Fibroblast of lung (primary cell): Measurements from ENCODE around the gene ASB11. TPM values are rescaled to one million over a fixed set of nuclear protein-coding genes. Genes with fewer than 3 reads are reported as not detected.

Experiments used
- DNase-seq, 2 donors: peaks; one replicate each; pipeline versions ENCODE4 v3.0.0 to v3.0.0-alpha.2; 2010; ENCODE audit warnings: low read depth in 2 of 2
- H2AFZ ChIP-seq: 2 replicates; pipeline ENCODE4 v1.5.1; 2012; ENCODE audit warnings: low read length, control low read depth, inconsistent platforms
- H3K27ac ChIP-seq: 2 replicates; pipeline ENCODE4 v1.5.1; 2011; ENCODE audit warnings: low read length, control low read depth; ENCODE audit not compliant: insufficient read depth
- H3K27me3 ChIP-seq: 2 replicates; pipeline ENCODE4 v1.5.1; 2011; ENCODE audit warnings: mild to moderate bottlenecking, low read length; ENCODE audit not compliant: control insufficient read depth, insufficient read depth
- H3K36me3 ChIP-seq: 2 replicates; pipeline ENCODE4 v1.5.1; 2011; ENCODE audit warnings: low read length; ENCODE audit not compliant: control insufficient read depth, insufficient read depth
- H3K4me1 ChIP-seq: 2 replicates; pipeline ENCODE4 v1.5.1; 2011; ENCODE audit warnings: low read length; ENCODE audit not compliant: control insufficient read depth, insufficient read depth; ENCODE audit errors: extremely low read depth
- H3K4me2 ChIP-seq: 2 replicates; pipeline ENCODE4 v1.5.1; 2011; ENCODE audit warnings: low read length, control low read depth; ENCODE audit not compliant: insufficient read depth; ENCODE audit errors: extremely low read depth
- H3K4me3 ChIP-seq, 4 experiments: fragments of 200-600 bp in 1 of 4; sonication (generic) in 1 of 4; replicated peaks in 1 of 4; 2 replicates each; pipeline ENCODE4 v1.5.1; 2011 to 2016; ENCODE audit warnings: low read length in 4 of 4, low read depth in 3 of 4, mild to moderate bottlenecking in 3 of 4, control low read depth in 2 of 4, inconsistent platforms in 1 of 4, mixed read lengths in 1 of 4; ENCODE audit not compliant: insufficient read depth in 1 of 4; ENCODE audit errors: control extremely low read depth in 1 of 4
- H3K79me2 ChIP-seq: 2 replicates; pipeline ENCODE4 v1.5.1; 2012; ENCODE audit warnings: mild to moderate bottlenecking, low read length, inconsistent platforms; ENCODE audit not compliant: control insufficient read depth, insufficient read depth
- H3K9ac ChIP-seq: 2 replicates; pipeline ENCODE4 v1.5.1; 2011; ENCODE audit warnings: mild to moderate bottlenecking, low read length, control low read depth; ENCODE audit not compliant: insufficient read depth
- H3K9me3 ChIP-seq: 2 replicates; pipeline ENCODE4 v1.5.1; 2012; ENCODE audit warnings: low read depth, low read length; ENCODE audit not compliant: control insufficient read depth, insufficient read depth
- H4K20me1 ChIP-seq: 2 replicates; pipeline ENCODE4 v1.5.1; 2011; ENCODE audit warnings: low read length; ENCODE audit not compliant: control insufficient read depth, insufficient read depth; ENCODE audit errors: extremely low read depth
- EZH2 ChIP-seq: IDR thresholded peaks from 2 replicates; pipeline ENCODE4 v1.5.1; 2012; ENCODE audit warnings: low read length, control low read depth, mild to moderate bottlenecking; ENCODE audit errors: missing control alignments
- polyA plus RNA-seq, 2 donors: library from polyadenylated mRNA; depleted of rRNA in 1 of 2; stranded (reverse) in 1 of 2; unstranded in 1 of 2; fragments of >200 nt; gene quantifications; 2 replicates each; pipeline ENCODE4 v1.2.1, GENCODE V29; 2011 to 2012; ENCODE audit warnings: missing spikeins in 1 of 2
- total RNA-seq: library from RNA; depleted of rRNA; stranded (reverse); fragments of >200 nt; gene quantifications from 2 replicates; pipeline ENCODE4 v1.2.1, GENCODE V29; 2014
- TF ChIP-seq, protein P1 (sequence below), 2 donors: IDR thresholded peaks in 1 of 2; conservative IDR thresholded peaks in 1 of 2; 1 replicate in 1 of 2; 2 replicates in 1 of 2; pipeline ENCODE4 v1.5.1; 2011 to 2012; ENCODE audit warnings: low read length in 2 of 2, control low read depth in 1 of 2, inconsistent platforms in 1 of 2, low read depth in 1 of 2, mild to moderate bottlenecking in 1 of 2

Gene ASB11
- total and polyA plus RNA-seq, 2 donors (not counting 1 experiment from before 2014, with no cell fraction given) = not detected

- Histone ChIP-seq H3K9me3 (no peaks in the 10 kb centered on the region), H4K20me1 (no peaks in the 10 kb centered on the region), H3K79me2 (peaks cover 4% of the 10 kb centered on the region), H3K27me3 (peaks cover 4% of the 10 kb centered on the region), H3K4me2 (peak overlapping the region; percentile 78), H3K36me3 (no peaks in the 10 kb centered on the region), H3K4me3 (peak overlapping the region; percentile 62 to 81 (median 74)), H3K9ac (peak overlapping the region; percentile 92), H3K4me1 (no peaks in the 10 kb centered on the region), H3K27ac (peak overlapping the region; percentile 95), H2AFZ (no peak overlapping the region)
- no peak for TF ChIP-seq EZH2
- TF ChIP-seq, protein P1, sequence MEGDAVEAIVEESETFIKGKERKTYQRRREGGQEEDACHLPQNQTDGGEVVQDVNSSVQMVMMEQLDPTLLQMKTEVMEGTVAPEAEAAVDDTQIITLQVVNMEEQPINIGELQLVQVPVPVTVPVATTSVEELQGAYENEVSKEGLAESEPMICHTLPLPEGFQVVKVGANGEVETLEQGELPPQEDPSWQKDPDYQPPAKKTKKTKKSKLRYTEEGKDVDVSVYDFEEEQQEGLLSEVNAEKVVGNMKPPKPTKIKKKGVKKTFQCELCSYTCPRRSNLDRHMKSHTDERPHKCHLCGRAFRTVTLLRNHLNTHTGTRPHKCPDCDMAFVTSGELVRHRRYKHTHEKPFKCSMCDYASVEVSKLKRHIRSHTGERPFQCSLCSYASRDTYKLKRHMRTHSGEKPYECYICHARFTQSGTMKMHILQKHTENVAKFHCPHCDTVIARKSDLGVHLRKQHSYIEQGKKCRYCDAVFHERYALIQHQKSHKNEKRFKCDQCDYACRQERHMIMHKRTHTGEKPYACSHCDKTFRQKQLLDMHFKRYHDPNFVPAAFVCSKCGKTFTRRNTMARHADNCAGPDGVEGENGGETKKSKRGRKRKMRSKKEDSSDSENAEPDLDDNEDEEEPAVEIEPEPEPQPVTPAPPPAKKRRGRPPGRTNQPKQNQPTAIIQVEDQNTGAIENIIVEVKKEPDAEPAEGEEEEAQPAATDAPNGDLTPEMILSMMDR (conservative IDR thresholded peaks at IDR 0.05 in 1 of 2, IDR thresholded peaks at IDR 0.05 in 1 of 2; ENCODE audit: low read depth in 1 of 2, low read length in 2 of 2) = no peak
- peak in 1 of 2 donors; percentile 29 for DNase-seq
These were observed 19.1 kb upstream of the ASB11 start for GRCh38 chrX:15334561-15334960.

GRCh38 chrX:15328821-15329220, 13.4 kb upstream of the ASB11 start:
- Histone ChIP-seq H3K79me2 (no peaks in the 10 kb centered on the region), H3K27me3 (no peaks in the 10 kb centered on the region), H3K4me2 (no peak overlapping the region), H3K4me3 (no peak overlapping the region), H3K4me1 (no peaks in the 10 kb centered on the region), H3K9ac (no peak overlapping the region), H3K27ac (no peak overlapping the region), H4K20me1 (no peaks in the 10 kb centered on the region), H2AFZ (no peak overlapping the region), H3K9me3 (no peaks in the 10 kb centered on the region), H3K36me3 (no peaks in the 10 kb centered on the region)
- TF ChIP-seq, protein P1 (conservative IDR thresholded peaks at IDR 0.05 in 1 of 2, IDR thresholded peaks at IDR 0.05 in 1 of 2; ENCODE audit: low read depth in 1 of 2, low read length in 2 of 2) = no peak
- TF ChIP-seq EZH2 = no peak
- no peak for DNase-seq

DNA sequence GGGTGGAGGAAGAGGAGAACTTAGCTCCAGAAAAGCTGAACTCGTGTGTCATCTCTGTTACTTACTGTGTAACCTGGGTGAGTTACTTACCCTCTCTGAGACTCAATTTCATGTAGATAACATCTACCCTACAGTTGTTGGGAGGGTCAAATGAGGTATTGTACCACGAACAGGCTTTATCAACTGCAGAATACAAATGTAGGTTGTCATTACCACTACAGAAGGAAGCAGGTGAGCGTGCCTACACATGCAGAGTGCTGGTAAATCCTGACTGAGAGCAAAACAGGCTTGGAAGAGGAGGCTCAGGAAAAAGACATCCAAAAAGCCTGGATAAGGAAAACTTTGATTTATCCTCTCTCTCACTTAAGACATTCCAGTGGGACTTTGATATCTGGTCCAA, 12.7 kb upstream of the ASB11 start:
- no peak for DNase-seq
- no peaks in the 10 kb centered on the region for H4K20me1 ChIP-seq

More for the DNA sequence above, 12.7 kb upstream of the ASB11 start:
- no peak overlapping the region for H3K4me2 ChIP-seq
- no peak for TF ChIP-seq EZH2
- TF ChIP-seq, protein P1 (conservative IDR thresholded peaks at IDR 0.05 in 1 of 2, IDR thresholded peaks at IDR 0.05 in 1 of 2; ENCODE audit: low read depth in 1 of 2, low read length in 2 of 2) = no peak
- H3K9me3 ChIP-seq = no peaks in the 10 kb centered on the region
- no peak overlapping the region for H3K9ac ChIP-seq
- no peaks in the 10 kb centered on the region for H3K36me3 ChIP-seq
- H3K27ac ChIP-seq = no peak overlapping the region
- H3K4me3 ChIP-seq = no peak overlapping the region
- H3K27me3 ChIP-seq = no peaks in the 10 kb centered on the region
- H3K79me2 ChIP-seq = no peaks in the 10 kb centered on the region
- H2AFZ ChIP-seq = no peak overlapping the region
- H3K4me1 ChIP-seq = no peaks in the 10 kb centered on the region
